ENCODE data around the gene MT2A. TPM values are rescaled to one million over a fixed set of nuclear protein-coding genes. Genes with fewer than 3 reads are reported as not detected.

Gene MT2A
- total RNA-seq, 1 donor from 2014 or later, result 5.7 TPM

DNA sequence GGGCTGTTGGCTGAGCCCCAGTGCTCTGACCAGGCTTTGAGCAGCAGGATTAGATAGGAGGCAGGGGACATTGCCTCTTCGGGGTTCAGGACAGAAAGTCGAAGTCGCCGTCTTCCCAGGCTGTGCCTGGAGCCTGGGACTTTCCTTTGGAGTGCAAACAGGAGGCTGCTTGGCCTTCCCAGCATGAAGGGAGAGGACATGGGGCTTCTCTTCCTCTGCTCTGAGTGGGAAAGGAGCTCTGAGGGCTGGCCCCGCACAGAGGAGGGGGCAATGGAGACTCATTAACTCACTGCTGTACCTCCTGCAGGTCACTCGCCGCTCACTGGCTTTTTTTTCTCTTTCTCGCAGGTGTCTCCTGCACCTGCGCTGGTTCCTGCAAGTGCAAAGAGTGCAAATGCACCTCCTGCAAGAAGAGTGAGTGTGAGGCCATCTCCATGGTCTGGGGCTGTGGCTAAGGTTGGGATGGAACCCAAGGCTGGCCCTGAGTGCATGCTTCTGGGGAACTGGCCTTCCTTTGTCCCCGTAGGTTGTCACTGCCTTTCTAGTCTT is 50.0 kb downstream of the MT2A start:
- peaks cover 90% of the 10 kb centered on the region for H3K27me3 Mint-ChIP-seq (ENCODE audit: low read depth)
- H3K9me3 Mint-ChIP-seq, result no peaks in the 10 kb centered on the region
- H3K36me3 Mint-ChIP-seq, result no peaks in the 10 kb centered on the region
- H3K4me1 Mint-ChIP-seq, result peaks cover 12% of the 10 kb centered on the region
- TF ChIP-seq, protein P1, sequence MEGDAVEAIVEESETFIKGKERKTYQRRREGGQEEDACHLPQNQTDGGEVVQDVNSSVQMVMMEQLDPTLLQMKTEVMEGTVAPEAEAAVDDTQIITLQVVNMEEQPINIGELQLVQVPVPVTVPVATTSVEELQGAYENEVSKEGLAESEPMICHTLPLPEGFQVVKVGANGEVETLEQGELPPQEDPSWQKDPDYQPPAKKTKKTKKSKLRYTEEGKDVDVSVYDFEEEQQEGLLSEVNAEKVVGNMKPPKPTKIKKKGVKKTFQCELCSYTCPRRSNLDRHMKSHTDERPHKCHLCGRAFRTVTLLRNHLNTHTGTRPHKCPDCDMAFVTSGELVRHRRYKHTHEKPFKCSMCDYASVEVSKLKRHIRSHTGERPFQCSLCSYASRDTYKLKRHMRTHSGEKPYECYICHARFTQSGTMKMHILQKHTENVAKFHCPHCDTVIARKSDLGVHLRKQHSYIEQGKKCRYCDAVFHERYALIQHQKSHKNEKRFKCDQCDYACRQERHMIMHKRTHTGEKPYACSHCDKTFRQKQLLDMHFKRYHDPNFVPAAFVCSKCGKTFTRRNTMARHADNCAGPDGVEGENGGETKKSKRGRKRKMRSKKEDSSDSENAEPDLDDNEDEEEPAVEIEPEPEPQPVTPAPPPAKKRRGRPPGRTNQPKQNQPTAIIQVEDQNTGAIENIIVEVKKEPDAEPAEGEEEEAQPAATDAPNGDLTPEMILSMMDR (IDR thresholded peaks at IDR 0.05; ENCODE audit: unreplicated experiment), result no peak
- H3K4me3 Mint-ChIP-seq, result peak overlapping the region; percentile 79
- DNase-seq (ENCODE audit: low spot score in 2 of 2, unreplicated experiment in 2 of 2), result no peak
- no peak overlapping the region for H3K27ac Mint-ChIP-seq

Other genes with a start within 250 kb of the MT2A start
- 54.6 to 60.0 TPM (median 58.1 TPM) in 3 replicates for gene AMFR, start 183.0 kb upstream of the MT2A start, total RNA-seq
- 134 to 141 TPM (median 136 TPM) in 3 replicates for gene NUDT21, start 157.3 kb upstream of the MT2A start, total RNA-seq
- 34.3 to 37.2 TPM (median 35.5 TPM) in 3 replicates for gene OGFOD1, start 157.0 kb upstream of the MT2A start, total RNA-seq
- gene BBS2, start 88.6 kb upstream of the MT2A start, total RNA-seq, result 58.2 to 63.1 TPM (median 60.8 TPM) in 3 replicates
- gene MT4, start 43.5 kb upstream of the MT2A start, total RNA-seq, result not detected in 3 replicates
- not detected in 3 replicates for gene MT3, start 19.1 kb upstream of the MT2A start, total RNA-seq
- gene MT1E, start 17.2 kb downstream of the MT2A start, total RNA-seq, result 0.99 TPM in 1 of 3 replicates, not detected in the others
- not detected in 3 replicates for gene MT1M, start 24.1 kb downstream of the MT2A start, total RNA-seq
- gene MT1A, start 30.1 kb downstream of the MT2A start, total RNA-seq, result not detected in 3 replicates
- not detected in 3 replicates for gene MT1B, start 43.3 kb downstream of the MT2A start, total RNA-seq
- gene MT1F, start 49.4 kb downstream of the MT2A start, total RNA-seq, result 0.63 to 0.95 TPM (median 0.66 TPM) in 3 replicates
- gene MT1G, start 59.5 kb downstream of the MT2A start, total RNA-seq, result not detected in 3 replicates
- gene MT1H, start 61.2 kb downstream of the MT2A start, total RNA-seq, result not detected in 3 replicates
- 6.8 to 8.9 TPM (median 7.1 TPM) in 3 replicates for gene MT1X, start 73.9 kb downstream of the MT2A start, total RNA-seq
- 66.3 to 74.6 TPM (median 69.1 TPM) in 3 replicates for gene NUP93, start 121.5 kb downstream of the MT2A start, total RNA-seq

Data from mesothelial cell of epicardium (in vitro differentiated cells).